ENCODE data around the gene ARHGEF17.
A peak's percentile ranks its signal among the peaks of the same experiment; 100 is the strongest.

ARHGEF17 gene

DNA sequence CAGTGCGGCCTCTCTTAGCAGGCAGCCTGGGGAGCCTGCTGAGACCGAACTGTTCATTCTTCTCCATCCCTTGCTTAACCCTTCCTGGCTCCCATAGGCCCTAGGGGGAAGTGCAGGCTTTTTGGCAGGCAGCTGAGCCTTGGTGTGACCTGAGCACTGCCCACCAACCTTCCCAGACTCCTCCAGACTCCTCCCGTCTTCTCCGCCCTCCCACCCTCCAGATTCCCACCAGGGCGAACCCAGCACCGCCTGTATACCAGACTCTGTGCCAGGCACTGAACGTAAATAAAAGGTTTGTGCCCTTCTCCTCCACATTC is 76.0 kb downstream of the ARHGEF17 start:
- DNase-seq = no peak

DNA sequence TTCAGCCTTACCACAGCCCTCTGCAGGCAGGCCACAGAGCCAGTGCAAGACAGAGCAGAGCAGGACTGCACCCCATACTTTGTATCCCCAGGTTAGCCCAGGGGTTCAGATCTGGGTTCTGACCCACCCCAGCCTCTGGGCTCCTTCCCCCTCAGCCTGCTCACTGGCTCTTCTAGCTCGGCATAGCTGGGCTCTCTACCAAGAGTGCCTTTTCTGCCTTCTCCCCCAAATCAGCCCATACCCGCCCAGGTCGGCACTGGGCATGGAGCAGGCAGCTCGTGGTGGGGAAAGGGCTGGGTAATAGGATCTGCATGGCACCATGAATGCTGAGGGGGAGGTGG is 76.4 kb downstream of the ARHGEF17 start:
- DNase-seq = no peak

DNA sequence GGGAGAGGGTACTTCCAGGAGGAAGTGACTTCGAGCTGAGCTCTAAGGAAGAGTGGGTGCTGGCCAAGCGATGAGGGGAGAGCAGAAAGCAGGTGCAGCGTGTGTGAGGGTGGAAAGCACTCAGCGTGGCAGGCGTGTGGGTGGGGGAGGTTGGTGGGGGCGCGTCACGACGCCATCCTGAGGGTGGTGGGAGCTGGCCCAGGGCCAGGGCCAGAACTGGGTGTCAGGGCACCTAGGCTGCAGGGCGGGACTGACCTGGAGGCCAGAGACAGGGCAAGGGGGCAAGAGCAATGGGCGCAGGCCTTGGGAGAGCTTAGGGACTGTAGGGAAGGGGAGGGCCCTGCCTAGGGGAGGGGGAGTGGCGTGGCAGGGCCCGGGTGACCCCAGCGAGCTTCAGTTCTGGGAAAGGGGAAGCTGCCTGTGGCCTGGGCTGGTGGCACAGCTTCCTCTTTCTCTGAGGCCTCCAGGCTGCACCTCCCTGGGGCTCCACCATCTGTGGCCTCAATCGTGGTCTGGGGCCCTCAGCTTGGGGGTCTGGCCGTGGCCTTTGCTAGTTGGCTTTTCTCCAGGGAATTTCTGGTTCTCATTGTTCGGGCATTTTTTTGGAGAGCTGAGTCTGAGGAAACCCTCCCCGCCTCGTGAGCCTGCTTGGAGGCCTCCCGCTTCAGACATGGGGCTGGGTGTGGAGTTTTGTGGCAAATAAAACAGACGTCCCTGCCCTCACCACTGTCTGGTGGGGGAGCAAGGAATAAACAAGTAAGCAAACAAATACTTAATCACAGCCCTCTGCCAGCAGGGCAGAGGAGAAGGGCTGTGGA is 77.0 kb downstream of the ARHGEF17 start:
- DNase-seq = no peak

DNA sequence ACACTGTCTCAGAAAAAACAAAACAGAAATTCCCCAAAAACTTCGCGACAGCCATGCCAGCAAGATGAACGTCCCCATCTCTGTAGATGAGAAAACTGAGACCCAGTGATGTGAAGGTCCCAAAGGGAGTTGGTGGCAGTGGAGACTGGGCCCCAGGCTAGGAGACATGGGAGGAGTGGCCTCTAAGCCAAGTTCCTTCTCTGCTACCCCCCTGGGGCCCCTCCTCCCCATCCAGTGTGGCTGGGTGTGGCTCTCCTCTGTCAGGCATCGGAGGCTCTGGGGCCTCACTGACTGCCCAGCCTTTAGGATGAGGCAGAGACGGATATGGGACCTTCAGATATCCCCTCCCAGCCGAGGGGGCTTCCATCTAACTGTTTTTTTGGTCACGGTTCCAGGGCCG is 77.9 kb downstream of the ARHGEF17 start:
- DNase-seq = no peak

DNA sequence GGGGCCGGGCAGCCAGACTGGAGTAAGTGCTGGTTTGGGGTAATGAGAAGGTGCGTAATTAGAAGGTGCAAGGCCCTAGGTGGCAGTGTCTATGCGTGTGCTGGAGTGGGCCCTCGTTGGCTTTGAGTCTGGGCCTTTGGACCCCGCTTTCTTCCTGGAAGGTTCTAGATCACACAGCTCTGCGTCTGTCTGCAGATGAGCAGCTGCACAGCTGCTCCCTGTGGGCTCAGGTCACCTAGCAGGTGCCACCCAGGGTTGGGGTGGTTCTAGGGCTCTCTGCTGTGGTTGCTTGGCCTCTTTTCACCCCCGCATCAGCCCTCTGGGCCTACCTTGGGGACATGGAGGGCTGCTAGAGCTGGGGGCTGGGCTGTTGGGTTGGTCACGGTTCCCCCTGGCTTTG is 78.5 kb downstream of the ARHGEF17 start:
- DNase-seq = no peak

DNA sequence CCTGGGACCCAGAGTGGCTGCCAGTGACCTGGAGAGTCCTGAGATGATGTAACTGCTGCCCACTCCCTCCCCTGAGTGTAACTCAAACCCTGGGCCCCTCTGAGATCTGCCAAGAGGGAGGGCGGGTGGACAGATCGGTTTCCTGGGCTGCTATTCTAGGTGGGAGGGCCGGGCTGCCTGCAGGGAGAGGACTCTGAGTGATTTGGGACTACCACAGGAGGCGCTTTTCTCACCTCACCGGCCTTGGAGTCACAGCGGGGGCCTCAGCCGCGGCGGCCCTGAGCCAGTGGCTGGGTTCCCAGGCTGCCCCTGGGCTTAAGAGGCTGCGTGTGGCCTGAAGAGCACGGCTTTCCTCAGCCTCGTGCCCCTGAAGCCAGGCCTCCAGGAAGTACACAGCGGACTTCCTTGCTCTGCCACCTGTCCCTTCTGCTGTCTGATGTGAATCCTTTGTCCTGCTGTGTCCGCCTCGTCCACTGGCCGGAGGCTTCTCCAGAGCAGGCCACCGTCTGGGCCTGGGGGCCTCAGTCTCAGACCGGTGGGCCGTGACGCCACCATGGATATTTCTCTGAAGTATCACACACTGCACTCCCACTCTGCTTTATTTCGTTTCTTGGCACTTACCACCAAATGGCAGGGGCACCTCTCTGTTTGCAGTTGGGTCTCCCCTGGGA is 79.7 kb downstream of the ARHGEF17 start:
- DNase-seq = no peak

DNA sequence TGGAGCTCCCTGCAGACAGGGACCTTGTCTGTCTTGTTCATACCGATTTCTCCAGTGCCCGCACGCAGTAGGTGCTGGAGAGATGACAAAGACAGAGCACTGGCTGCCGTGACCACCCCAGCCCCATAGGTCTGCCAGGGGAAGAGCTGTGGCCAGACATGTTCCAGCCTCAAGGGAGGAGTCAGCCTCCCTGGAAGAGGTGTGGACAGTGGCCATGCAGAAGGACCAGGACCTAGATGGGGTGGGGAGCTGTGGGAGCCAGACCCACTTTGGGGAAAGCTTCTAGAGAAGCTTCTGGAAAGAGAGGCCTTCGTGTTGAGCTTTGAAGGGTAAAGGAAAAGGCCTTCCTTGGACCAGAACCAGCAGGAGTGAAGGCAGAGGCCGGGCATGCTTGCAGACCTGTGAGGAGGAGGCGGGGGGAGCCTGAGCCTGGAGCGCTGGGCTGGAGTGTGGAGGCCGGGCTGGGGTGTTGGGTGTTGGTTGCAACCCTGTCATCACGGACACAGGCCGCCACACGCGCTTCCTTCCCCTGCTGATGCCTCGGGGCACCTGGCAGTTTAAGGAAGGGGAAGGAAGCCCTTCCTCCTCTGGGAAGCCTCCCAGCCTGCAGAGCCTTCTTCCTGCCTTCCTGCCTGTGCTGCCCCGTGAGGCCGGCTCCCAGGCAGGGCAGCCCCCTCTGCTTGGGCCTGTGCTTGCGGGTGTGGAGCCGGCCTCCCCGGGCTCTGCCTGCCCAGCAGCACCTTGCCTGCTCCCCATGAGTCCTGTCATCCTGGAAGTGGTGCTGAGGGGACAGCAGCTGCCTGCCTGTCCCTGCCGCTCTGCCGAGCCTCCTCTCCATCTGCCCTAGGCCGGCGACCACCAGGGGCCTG is 80.4 kb downstream of the ARHGEF17 start:
- no peak for DNase-seq

DNA sequence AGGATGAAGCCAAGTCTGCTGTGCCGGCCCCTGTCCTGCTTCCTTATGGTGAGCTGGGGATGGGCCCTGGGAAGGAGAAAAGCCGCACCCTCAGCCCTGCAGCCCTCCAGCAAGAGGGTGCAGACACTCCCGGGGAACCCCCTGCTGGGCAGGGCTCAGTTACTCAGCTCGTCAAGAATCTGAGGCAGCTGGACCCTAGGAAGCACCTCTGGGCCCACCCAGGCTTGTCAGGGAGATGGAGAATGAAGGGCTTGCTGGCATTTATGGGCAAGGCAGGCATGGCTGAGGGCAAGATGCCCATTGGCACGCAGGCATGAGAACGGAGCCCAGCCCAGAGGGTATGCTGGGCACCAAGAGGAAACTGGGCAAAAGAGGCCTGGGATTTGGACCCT is 81.1 kb downstream of the ARHGEF17 start:
- no peak for DNase-seq

DNA sequence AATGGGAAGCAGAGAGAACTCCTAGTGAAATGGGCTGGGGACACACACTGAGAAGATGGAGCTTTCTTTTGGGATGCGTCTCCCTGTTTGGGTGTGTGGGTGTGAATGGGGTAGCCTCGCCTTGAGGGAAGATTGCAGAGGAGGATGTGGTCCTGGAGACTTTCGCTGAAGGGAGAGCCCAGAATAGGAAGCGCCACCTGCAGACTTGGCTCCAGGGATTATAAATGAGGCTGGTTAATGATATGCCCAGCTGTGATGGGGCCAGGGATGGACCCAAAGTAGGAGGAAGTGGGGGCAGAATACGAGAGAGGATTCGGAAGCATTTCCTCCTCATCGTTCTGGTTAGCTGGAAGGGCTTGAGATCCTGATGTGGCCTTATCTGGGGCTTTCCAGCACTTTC is 81.8 kb downstream of the ARHGEF17 start:
- DNase-seq = peak; percentile 29

DNA sequence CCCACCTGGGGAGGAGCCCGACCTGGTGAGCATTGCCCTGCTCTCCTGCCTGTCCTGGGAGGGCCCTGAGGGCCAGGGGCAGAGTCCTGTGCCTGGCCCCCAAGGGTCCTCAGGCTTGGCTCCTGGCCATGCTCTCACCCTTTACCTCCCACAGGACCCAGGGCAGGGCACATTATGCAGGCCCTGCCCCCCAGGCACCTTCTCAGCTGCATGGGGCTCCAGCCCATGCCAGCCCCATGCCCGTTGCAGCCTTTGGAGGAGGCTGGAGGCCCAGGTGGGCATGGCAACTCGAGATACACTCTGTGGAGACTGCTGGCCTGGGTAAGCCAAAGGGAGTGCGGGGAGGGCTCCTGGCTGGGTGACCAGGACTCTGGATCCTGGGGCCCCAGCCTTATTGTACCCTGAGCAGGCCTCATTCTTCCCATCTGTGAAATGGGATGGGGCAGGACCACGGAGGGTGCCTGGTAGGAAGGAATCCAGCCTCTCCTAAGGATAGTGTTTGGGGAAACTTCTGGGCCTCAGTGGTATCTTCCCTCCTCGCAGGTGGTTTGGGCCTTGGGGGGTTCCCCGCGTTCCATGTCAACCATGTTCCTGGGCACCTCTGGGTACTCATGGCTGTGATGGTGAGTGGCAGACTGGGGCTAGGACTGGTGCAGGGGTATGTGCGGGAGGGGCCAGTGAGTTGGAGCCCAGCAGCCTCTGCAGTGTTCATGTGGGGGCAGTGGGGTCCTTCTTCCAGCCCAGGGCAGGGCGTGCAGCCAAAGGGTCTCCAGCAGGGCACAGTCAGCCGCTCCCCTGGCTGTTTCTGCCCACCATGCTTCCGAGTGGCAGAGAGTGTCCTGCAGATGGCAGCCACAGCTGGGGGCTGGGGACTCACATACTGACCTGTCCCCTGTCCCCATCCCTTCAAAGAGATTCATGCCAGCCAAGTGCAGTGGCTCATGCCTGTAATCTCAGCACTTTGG is 82.8 kb downstream of the ARHGEF17 start:
- DNase-seq = no peak

DNA sequence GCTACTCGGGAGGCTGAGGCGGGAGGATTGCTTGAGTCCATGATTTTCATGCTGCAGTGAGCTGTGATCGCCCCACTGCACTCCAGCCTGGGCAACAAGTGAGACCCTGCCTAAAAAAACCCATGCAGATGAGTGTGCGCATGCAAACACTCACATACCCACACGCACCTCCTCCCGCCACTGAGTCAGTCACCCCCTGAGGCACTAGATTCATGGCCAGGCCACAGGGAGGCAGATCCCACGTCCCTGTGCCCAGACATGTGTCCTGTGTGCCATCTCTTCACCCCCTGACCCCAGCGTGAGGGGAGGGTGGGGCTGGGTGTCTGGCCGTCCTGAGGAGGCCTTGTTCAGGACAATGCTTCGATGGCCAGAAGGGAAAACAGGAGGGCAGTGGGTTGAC is 83.6 kb downstream of the ARHGEF17 start:
- DNase-seq = no peak

DNA sequence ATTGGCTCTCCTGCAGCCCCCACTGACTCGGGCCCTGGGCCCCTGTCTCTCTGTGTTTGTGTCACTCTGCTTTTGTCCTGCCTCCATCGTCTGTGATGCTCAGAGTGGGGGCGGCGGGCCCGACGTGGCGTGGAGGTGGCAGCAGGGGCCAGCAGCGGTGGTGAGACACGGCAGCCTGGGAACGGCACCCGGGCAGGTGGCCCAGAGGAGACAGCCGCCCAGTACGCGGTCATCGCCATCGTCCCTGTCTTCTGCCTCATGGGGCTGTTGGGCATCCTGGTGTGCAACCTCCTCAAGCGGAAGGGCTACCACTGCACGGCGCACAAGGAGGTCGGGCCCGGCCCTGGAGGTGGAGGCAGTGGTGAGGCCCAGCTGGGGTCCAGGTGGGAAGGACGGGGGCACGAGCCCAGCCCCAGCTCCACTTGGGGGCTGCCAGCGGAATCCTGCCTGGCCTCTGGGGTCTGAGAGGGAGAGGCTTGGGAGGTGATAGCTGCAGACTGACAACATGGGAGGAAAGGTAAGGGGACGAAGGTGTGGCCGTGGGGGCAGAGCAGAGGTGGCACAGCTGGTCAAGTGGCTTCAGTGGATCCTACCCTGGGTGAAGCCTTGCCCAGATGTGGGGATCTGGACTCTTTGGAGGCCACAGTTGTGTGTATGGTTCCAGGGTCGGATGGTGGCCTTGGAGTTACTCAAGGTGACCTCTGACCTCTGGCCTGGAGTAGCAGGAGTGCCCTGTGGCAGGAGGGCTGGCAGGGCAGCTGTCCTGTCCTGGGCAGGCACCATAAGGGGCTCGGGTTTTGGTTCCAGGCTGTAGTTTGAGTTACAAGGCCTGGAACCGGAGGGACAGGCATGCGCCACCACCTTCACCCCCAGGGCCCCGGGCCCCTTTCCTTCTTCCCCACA is 84.3 kb downstream of the ARHGEF17 start:
- DNase-seq = no peak

DNA sequence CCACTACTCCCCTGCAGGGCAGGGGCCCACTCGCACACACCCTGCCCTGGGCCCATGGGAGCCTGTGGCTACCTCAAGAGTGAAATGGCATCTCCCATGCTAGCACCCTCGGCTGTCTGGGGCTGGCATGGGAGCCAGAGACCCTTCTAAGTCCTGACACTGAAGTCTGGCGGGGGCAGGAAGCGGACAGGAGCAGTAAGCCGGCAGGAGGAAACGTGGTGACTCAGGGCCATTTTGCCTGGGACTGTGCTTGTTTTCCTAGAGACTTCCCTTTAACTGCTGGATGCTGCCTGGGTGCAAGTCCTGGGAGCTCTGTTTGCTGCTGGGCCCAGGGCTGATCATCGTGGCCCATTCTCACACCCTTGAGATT is 84.9 kb downstream of the ARHGEF17 start:
- no peak for DNase-seq

DNA sequence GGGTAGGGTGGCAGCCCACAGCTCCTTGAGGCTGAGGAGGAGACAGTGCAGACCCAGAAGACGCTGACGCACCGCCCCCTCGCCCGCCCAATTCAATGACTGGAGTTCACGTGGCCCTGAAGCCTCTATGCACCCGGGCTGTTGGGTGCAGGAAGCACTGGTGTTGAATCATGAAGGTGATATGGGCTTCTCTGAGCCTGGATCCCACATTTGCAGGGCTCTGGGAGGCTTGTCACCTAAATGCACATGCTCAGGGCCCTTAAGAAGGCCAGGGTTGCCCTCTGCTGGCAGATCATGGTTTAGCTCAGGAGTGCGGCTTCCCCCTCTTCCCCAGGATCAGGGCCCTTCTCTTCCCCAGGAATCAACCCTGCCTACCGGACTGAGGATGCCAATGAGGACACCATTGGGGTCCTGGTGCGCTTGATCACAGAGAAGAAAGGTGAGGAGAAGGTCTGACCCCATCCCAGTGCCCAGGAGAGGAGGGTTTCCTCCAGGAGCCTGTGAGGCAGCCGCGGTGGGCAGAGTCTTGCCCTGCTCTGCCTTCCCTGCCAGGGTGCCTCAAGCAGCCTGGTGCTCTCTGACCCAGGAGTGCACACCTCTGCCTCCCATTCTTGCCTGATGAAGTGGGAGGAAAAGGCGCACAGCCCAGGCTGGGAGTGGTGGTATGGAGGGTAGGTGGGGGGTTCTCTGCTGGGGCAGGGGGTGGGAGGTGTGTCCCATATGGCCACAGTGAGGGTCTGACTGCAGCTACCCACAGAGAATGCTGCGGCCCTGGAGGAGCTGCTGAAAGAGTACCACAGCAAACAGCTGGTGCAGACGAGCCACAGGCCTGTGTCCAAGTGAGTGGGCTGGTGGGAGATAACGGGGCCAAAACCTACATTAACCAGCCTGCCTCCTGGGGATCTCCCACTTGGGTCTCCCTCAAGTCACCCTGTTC is 85.7 kb downstream of the ARHGEF17 start:
- DNase-seq = peak; percentile 69

DNA sequence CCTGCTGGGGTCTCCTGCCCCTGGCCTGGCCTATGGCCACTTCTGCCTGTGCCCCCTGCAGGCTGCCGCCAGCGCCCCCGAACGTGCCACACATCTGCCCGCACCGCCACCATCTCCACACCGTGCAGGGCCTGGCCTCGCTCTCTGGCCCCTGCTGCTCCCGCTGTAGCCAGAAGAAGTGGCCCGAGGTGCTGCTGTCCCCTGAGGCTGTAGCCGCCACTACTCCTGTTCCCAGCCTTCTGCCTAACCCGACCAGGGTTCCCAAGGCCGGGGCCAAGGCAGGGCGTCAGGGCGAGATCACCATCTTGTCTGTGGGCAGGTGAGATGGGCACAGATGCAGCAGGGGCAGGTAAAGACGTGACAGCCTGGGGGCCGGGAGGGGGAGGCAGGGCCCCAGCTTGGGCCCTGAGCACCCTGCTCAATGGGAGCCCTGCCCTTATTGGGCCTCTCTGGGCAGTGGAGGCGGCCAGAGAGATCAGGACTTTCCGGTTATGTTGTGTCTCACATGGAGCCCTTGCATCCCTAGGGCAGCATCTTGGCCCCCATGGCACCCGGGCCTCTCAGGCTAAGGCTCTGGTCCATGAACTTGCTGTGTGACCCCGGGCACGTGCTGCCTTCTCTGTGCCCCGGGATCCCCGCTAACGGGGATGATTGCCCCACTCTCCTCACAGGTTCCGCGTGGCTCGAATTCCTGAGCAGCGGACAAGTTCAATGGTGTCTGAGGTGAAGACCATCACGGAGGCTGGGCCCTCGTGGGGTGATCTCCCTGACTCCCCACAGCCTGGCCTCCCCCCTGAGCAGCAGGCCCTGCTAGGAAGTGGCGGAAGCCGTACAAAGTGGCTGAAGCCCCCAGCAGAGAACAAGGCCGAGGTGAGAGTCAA is 86.6 kb downstream of the ARHGEF17 start:
- no peak for DNase-seq

DNA sequence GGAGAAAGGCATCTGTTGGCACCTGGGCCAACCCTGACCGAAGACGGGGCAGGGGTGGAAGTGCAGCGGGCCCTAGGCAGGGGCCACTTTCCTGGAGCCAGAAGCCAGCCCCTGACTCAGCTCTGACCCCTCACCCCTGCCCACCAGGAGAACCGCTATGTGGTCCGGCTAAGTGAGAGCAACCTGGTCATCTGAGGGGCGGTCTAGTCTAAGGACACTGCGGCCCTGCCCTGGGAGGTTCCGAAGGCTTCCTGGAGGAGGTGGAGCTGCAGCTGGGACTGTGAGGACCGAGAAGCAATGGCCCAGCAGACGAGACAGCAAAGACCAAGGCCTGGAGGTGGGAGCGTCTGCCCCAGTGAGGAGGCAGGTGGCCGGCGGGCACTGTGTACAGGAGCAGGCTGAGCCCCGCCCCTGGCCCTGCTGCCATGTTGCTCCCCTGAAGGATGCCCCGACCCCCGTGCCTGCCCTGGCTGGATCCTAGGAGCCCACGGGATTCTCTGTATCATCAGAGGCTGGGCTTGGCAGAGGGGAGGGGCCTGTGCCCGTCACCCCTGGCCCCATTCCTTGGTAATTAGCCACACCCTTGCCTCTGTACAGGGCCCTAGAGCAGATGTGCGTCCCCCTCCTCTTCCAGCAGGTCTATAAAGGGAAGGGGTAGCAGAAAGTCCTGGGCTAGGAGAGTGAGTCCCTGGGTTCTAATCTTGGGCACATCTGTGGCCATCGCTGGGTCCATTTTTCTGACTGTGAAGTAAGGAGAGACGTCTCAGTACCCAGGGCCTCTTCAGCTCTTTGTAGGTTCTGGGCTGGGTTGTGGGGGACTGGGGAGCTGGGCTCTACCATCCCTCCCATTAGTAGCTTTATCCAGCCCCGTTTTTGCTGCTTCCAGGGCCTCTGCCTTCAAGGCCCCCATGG is 87.5 kb downstream of the ARHGEF17 start:
- DNase-seq = no peak

DNA sequence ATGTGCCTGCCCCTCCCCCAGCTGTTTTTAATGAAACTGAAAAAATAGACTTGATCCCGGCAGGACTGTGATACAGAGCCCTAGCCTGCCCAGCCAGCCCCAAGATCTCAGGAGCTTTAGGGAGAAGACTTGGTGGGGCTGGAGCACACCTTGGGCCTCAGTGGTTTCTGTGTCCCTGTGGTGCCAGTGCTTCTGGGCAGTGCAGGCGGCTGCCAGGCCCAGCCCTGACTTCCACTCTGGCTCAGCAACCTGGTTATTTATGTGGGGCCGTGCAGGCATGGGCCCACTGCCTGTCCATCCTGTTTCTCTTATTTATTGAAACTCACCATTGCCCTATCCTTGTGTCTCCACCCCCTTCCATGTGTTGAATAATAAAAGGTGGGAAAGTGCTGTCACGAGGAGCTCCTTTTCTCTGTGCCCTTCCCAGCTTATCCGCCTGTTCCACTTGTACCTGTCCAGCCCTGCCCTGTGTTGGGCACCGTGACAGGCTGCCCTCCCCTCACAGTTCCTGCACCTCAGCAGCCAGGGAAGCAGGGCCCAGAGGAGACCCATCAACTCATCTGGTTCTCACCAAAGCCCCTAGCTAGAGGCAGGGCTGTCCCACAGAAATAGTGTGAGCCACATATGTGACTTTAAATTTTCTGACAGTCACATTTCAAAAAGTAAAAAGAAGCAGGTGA is 88.3 kb downstream of the ARHGEF17 start:
- DNase-seq = no peak

DNA sequence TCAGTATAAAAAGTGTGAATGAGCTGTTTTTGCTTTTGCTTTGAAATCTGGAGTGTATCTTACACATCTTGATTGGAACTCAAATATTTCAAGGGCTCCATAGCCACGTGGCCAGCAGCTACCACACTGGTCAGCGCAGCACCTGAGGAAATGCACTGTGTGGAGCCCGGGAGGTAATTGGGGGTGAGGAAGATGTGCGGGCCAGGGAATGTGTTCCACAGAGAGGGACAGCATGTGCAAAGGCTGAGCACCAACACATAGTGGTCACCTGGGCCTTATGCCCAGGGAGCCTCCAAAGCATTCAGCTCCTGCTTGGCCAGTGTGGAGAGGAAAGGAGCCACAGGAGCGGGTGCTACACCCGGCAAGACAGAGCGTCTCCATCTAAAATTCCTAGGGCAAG is 88.9 kb downstream of the ARHGEF17 start:
- no peak for DNase-seq

All from COR-L47 (cell line).